ENCODE measurements around the gene CD200.
A peak's percentile ranks its signal among the peaks of the same experiment; 100 is the strongest.

CD200 gene

GRCh38 chr3:112333002-112333380 is at the start of gene CD200:
Gene CD200, plus strand, starts transcription at chr3:112333156. Its CDS starts 57 bp downstream, at chr3:112333213.
- DNase-seq (ENCODE audit: extremely low spot score, insufficient read length, low read depth) = peak; percentile 8
- peak; percentile 55 for FAIRE-seq

GRCh38 chr3:112289011-112289410 is 43.9 kb upstream of the CD200 start:
- DNase-seq (ENCODE audit: extremely low spot score, insufficient read length, low read depth) (no peak), FAIRE-seq (no peak)

- DNase-seq (ENCODE audit: extremely low spot score, insufficient read length, low read depth) (no peak), FAIRE-seq (peak; percentile 91)
Measured at GRCh38 chr3:112293368-112294321, 39.3 kb upstream of the CD200 start, which contains the start of gene SLC9C1. Gene SLC9C1, minus strand, starts transcription at chr3:112294216. Its CDS starts 7,425 bp downstream, at chr3:112286791.

- no peak for DNase-seq (ENCODE audit: extremely low spot score, insufficient read length, low read depth)
- FAIRE-seq = no peak
Measured at GRCh38 chr3:112297714-112298113, 35.2 kb upstream of the CD200 start.

- DNase-seq (ENCODE audit: extremely low spot score, insufficient read length, low read depth) = no peak
- FAIRE-seq = peak; percentile 24
Measured at GRCh38 chr3:112298781-112299180, 34.2 kb upstream of the CD200 start.

GRCh38 chr3:112302150-112302830 is 30.7 kb upstream of the CD200 start:
- DNase-seq (ENCODE audit: extremely low spot score, insufficient read length, low read depth) (no peak), FAIRE-seq (no peak)

- DNase-seq (ENCODE audit: extremely low spot score, insufficient read length, low read depth) (no peak), FAIRE-seq (peak; percentile 67)
Measured at GRCh38 chr3:112302881-112303763, 29.8 kb upstream of the CD200 start.

GRCh38 chr3:112303764-112304325 is 29.1 kb upstream of the CD200 start:
- FAIRE-seq (no peak), DNase-seq (ENCODE audit: extremely low spot score, insufficient read length, low read depth) (no peak)

- DNase-seq (ENCODE audit: extremely low spot score, insufficient read length, low read depth) = no peak
- FAIRE-seq = no peak
Measured at GRCh38 chr3:112304611-112305010, 28.3 kb upstream of the CD200 start.

GRCh38 chr3:112306825-112307224 is 26.1 kb upstream of the CD200 start:
- no peak for DNase-seq (ENCODE audit: extremely low spot score, insufficient read length, low read depth)
- no peak for FAIRE-seq

- DNase-seq (ENCODE audit: extremely low spot score, insufficient read length, low read depth) (no peak), FAIRE-seq (no peak)
Measured at GRCh38 chr3:112307557-112307956, 25.4 kb upstream of the CD200 start.

GRCh38 chr3:112308151-112308911 is 24.6 kb upstream of the CD200 start:
- FAIRE-seq (no peak), DNase-seq (ENCODE audit: extremely low spot score, insufficient read length, low read depth) (no peak)

- FAIRE-seq = no peak
- no peak for DNase-seq (ENCODE audit: extremely low spot score, insufficient read length, low read depth)
Measured at GRCh38 chr3:112314649-112315048, 18.3 kb upstream of the CD200 start.

- no peak for FAIRE-seq
- no peak for DNase-seq (ENCODE audit: extremely low spot score, insufficient read length, low read depth)
Measured at GRCh38 chr3:112315791-112316190, 17.2 kb upstream of the CD200 start.

GRCh38 chr3:112319516-112320276 is 13.3 kb upstream of the CD200 start:
- no peak for FAIRE-seq
- no peak for DNase-seq (ENCODE audit: extremely low spot score, insufficient read length, low read depth)

GRCh38 chr3:112320691-112321090 is 12.3 kb upstream of the CD200 start:
- DNase-seq (ENCODE audit: extremely low spot score, insufficient read length, low read depth) = no peak
- no peak for FAIRE-seq

- no peak for FAIRE-seq
Measured at GRCh38 chr3:112321867-112322652, 10.9 kb upstream of the CD200 start.

More at GRCh38 chr3:112321867-112322652, 10.9 kb upstream of the CD200 start:
- DNase-seq (ENCODE audit: extremely low spot score, insufficient read length, low read depth) = no peak

Data from GM18507 (cell line).